ENCODE data around the gene ARID4A. TPM values are rescaled to one million over a fixed set of nuclear protein-coding genes. Genes with fewer than 3 reads are reported as not detected.
A peak's percentile ranks its signal among the peaks of the same experiment; 100 is the strongest.

ARID4A gene
- total RNA-seq, 4 donors from 2014 or later, result 22.9 to 66.0 (median 26.7) TPM

- Histone ChIP-seq H3K27ac (peak overlapping the region in 2 of 4 donors; percentile 42 to 55), H3K4me1 (peaks cover 0 to 24% (median 0%) of the 10 kb centered on the region in 4 donors), H3K36me3 (peaks cover 0 to 75% (median 0%) of the 10 kb centered on the region in 3 donors), H3K9me3 (no peaks in the 10 kb centered on the region), H3K4me3 (no peak overlapping the region), H3K27me3 (no peaks in the 10 kb centered on the region)
- TF ChIP-seq CTCF (IDR thresholded peaks at IDR 0.05) (peak in 4 of 6 experiments; percentile 12 to 62 (median 54)), POLR2A (IDR thresholded peaks at IDR 0.05) (no peak)
- DNase-seq, result peak in 1 of 3 donors; percentile 75
Measured at GRCh38 chr14:58272588-58273372, 25.6 kb upstream of the ARID4A start.

GRCh38 chr14:58274881-58275280 is 23.5 kb upstream of the ARID4A start:
- DNase-seq, result no peak
- Histone ChIP-seq H3K27ac (peak overlapping the region in 1 of 4 donors; percentile 5), H3K36me3 (peaks cover 0 to 72% (median 0%) of the 10 kb centered on the region in 3 donors), H3K4me3 (no peak overlapping the region), H3K9me3 (no peaks in the 10 kb centered on the region), H3K4me1 (peaks cover 0 to 24% (median 0%) of the 10 kb centered on the region in 4 donors), H3K27me3 (no peaks in the 10 kb centered on the region)
- TF ChIP-seq POLR2A (IDR thresholded peaks at IDR 0.05) (no peak), CTCF (IDR thresholded peaks at IDR 0.05) (no peak)

GRCh38 chr14:58275527-58276190 is 22.7 kb upstream of the ARID4A start:
- Histone ChIP-seq H3K36me3 (peaks cover 0 to 69% (median 0%) of the 10 kb centered on the region in 3 donors), H3K9me3 (no peaks in the 10 kb centered on the region), H3K27me3 (no peaks in the 10 kb centered on the region), H3K4me1 (peaks cover 0 to 24% (median 0%) of the 10 kb centered on the region in 4 donors), H3K4me3 (no peak overlapping the region), H3K27ac (peak overlapping the region in 1 of 4 donors; percentile 5)
- no peak for TF ChIP-seq POLR2A (IDR thresholded peaks at IDR 0.05)
- no peak for DNase-seq

GRCh38 chr14:58276208-58276607 is 22.1 kb upstream of the ARID4A start:
- H3K27me3 ChIP-seq, result no peaks in the 10 kb centered on the region
- TF ChIP-seq POLR2A (IDR thresholded peaks at IDR 0.05) (no peak), CTCF (IDR thresholded peaks at IDR 0.05) (no peak)
- peaks cover 0 to 28% (median 3%) of the 10 kb centered on the region in 4 donors for H3K4me1 ChIP-seq
- no peak overlapping the region for H3K27ac ChIP-seq
- no peak for DNase-seq
- H3K9me3 ChIP-seq, result no peaks in the 10 kb centered on the region
- H3K4me3 ChIP-seq, result no peak overlapping the region
- H3K36me3 ChIP-seq, result peaks cover 0 to 63% (median 0%) of the 10 kb centered on the region in 3 donors

- H3K4me3 ChIP-seq, result no peak overlapping the region
- no peak for DNase-seq
- no peak overlapping the region for H3K27ac ChIP-seq
- no peaks in the 10 kb centered on the region for H3K27me3 ChIP-seq
- peaks cover 0 to 56% (median 0%) of the 10 kb centered on the region in 3 donors for H3K36me3 ChIP-seq
- H3K9me3 ChIP-seq, result no peaks in the 10 kb centered on the region
- peaks cover 0 to 23% (median 6%) of the 10 kb centered on the region in 4 donors for H3K4me1 ChIP-seq
- TF ChIP-seq CTCF (IDR thresholded peaks at IDR 0.05) (no peak), POLR2A (IDR thresholded peaks at IDR 0.05) (no peak)
Measured at GRCh38 chr14:58278177-58278576, 20.2 kb upstream of the ARID4A start.
